GM18909 (cell line): ENCODE results near the gene NAP1L5.

Source experiments
- ATAC-seq: cut with Tn5 transposase; IDR thresholded peaks from one replicate; pipeline ENCODE4 v1.9.1; 2021; ENCODE audit warnings: mild to moderate bottlenecking; ENCODE audit not compliant: unreplicated experiment, poor library complexity

The NAP1L5 gene

GRCh38 chr4:88724406-88724805, 26.8 kb upstream of the NAP1L5 start:
- ATAC-seq, result no peak

GRCh38 chr4:88722828-88723227, 25.2 kb upstream of the NAP1L5 start:
- ATAC-seq, result no peak

GRCh38 chr4:88722276-88722780, 24.7 kb upstream of the NAP1L5 start:
- no peak for ATAC-seq

- ATAC-seq, result no peak
Observed at GRCh38 chr4:88720451-88721428, 23.1 kb upstream of the NAP1L5 start.

- no peak for ATAC-seq
Observed at GRCh38 chr4:88719381-88719780, 21.8 kb upstream of the NAP1L5 start.

- ATAC-seq, result no peak
Observed at GRCh38 chr4:88718098-88718497, 20.5 kb upstream of the NAP1L5 start.

GRCh38 chr4:88713782-88714181, 16.2 kb upstream of the NAP1L5 start:
- no peak for ATAC-seq

GRCh38 chr4:88709989-88710388, 12.4 kb upstream of the NAP1L5 start:
- no peak for ATAC-seq

GRCh38 chr4:88706574-88706973, 8.9 kb upstream of the NAP1L5 start:
- ATAC-seq, result no peak

GRCh38 chr4:88705805-88706492, 8.3 kb upstream of the NAP1L5 start:
- no peak for ATAC-seq

GRCh38 chr4:88705223-88705622, 7.6 kb upstream of the NAP1L5 start:
- ATAC-seq, result no peak

GRCh38 chr4:88702782-88703181, 5.2 kb upstream of the NAP1L5 start:
- ATAC-seq, result no peak

GRCh38 chr4:88698519-88698918, 890 bp upstream of the NAP1L5 start:
- no peak for ATAC-seq

GRCh38 chr4:88697141-88697540, 488 bp downstream of the NAP1L5 start:
- ATAC-seq, result no peak

GRCh38 chr4:88696630-88697029, 999 bp downstream of the NAP1L5 start:
- ATAC-seq, result no peak

- no peak for ATAC-seq
Observed at GRCh38 chr4:88693792-88694191, 3.8 kb downstream of the NAP1L5 start.

GRCh38 chr4:88690355-88690754, 7.3 kb downstream of the NAP1L5 start:
- no peak for ATAC-seq

GRCh38 chr4:88681209-88681608, 16.4 kb downstream of the NAP1L5 start:
- ATAC-seq, result no peak

- ATAC-seq, result no peak
Observed at GRCh38 chr4:88675543-88675942, 22.1 kb downstream of the NAP1L5 start.

- ATAC-seq, result no peak
Observed at GRCh38 chr4:88674979-88675378, 22.6 kb downstream of the NAP1L5 start.

- ATAC-seq, result no peak
Observed at GRCh38 chr4:88674565-88674964, 23.1 kb downstream of the NAP1L5 start.
